HG02884 (cell line): ENCODE data around the gene TCERG1L.
"Not testable (repeated sequence)": the region's sequence is repeated elsewhere in the genome, so short reads cannot be mapped to it uniquely, and the experiment has no call there.

ENCODE experiments used
- ATAC-seq: cut with Tn5 transposase; IDR thresholded peaks from one replicate; pipeline ENCODE4 v1.9.1; 2021; ENCODE audit warnings: mild to moderate bottlenecking, moderate library complexity; ENCODE audit not compliant: unreplicated experiment

The TCERG1L gene

GRCh38 chr10:131250454-131251145 is 60.9 kb downstream of the TCERG1L start:
- ATAC-seq = no peak

GRCh38 chr10:131249955-131250344 is 61.6 kb downstream of the TCERG1L start:
- no peak for ATAC-seq

DNA sequence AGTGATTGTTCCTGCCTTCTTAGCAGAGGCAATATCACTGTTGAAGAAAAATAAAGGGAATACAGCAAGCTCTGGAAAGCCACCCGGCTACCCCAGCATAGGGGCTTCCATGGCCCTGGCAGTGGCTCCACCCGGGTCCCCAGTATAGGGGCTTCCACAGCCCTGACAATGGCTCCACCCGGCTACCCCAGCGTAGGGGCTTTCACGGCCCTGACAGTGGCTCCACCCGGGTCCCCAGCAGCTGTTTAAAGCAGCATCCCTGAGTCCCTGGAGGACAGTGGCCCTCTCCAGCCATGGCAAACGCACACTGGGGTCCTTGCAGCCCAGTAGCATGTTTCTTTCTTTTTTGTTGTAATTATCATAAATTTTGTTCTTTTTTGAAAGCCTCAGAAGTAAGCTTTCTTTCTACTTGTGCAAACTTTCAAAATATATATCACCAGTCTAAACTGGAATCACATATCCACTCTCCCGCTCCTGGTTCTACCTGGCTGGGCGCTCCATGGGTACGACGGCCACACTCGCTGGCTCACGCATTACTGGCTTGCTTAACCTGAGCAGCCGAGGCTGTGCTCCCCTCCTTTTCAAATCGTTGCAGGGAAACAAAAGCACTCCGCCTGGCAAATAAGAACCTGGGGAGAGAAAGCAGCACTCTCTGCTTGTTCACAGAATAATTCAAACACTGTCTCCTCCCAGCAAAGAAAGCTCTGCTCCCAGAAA is 62.1 kb downstream of the TCERG1L start:
- no peak for ATAC-seq

DNA sequence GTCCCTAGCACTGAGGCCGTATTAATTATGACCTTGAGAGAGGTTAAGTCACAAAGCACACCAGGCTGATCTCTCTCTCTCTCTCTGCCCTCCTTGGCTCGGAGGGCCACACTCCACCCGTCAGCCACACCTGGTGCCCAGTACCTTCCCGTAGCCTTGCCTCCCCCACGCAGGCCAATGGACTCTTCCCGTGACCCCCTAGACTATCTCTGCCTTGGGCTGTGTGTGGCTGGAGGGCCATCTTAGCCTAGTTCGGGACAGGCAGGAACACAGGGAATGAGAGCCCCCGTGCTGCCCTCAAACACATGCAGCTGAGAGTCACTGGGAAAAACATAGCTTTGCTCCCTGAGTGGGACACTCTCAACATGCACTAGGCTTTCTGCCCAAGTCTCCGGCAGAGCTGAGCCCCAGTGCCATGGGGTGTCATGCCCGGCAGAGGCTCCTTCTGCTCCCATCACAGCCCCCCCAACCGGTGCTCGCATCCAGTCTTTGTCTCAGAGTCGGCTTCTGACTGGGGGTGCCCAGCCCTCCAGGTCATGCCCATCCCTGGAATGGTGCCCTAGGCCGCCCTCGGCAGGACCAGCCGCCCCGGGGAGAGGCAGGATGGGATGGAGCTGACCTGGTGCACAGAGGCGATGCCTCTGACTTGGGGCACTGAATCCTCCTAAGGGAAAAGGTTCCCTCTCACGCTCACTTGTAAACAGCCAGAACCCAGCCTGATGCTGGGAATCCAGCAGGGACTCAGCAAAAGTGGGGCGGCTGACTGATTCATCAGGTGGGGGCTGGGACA is 63.0 kb downstream of the TCERG1L start:
- no peak for ATAC-seq

DNA sequence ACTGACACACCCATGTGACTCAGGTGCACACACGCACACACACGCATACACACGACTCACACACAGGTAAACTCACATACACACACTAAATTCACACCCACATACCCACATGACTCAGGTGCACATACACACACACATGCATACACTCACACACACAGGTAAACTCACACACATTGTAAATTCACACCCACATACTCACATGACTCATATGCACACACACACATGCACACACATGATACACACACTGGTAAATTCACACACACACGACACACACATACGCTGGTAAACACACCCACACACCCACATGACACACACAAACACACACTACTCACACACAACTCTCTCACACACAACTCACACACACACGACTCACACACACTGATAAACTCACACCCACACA is 63.6 kb downstream of the TCERG1L start:
- no peak for ATAC-seq

DNA sequence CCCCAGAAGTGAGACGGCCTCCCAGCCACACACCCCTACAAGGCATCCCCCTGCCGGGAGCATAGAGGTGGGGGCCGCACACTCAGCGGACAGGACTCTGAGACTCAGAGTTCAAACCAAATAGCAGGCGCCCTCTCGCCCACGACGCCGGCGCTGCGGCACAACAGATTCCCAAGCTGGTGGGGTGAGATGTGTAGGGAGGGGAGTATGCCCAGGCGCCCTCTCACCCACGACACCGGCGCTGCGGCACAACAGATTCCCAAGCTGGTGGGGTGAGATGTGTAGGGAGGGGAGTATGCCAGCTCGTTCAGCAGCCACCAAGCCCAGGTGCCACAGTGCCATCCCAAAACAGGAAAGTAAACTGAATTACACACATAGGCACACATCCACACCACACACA is 64.7 kb downstream of the TCERG1L start:
- ATAC-seq = no peak

DNA sequence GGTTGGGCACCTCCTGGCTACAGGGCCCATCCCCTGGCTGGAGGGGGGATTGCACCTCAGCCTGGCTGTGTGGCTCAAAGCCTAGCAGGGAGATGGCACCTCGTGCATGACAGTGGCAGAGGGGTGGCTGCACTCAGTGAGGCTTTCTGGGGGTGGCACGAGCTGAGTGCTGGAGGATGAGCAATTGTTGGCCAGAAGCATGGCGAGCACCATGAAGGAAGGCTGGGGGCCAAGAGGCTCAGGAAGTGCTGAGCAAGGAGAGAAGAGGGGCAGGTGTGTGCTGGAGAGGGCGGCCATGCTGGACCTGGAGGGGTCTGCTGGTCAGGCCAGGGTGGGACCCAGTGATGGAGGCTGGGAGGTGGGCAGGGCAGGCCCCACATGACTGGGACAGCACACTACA is 65.4 kb downstream of the TCERG1L start:
- no peak for ATAC-seq

GRCh38 chr10:131245475-131246059 is 66.0 kb downstream of the TCERG1L start:
- no peak for ATAC-seq

DNA sequence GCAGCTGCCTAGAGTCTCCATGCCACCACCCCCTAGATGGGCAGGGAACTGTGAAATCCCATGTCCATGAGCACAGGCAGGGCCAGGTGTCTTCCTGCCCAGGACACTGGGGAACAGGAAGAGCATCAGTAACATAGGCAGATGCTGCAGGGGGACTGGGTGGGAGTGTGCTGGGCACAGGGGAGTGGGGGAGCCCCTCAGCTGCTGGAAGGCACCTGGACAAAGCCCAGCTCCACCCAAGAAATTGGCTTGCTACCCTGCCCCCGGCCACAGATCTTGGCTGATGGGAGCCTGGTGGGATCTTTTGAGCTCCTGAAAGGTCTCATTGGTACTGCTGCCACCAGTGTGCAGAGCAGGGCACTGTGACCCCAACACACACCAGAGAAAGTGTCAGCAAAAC is 66.7 kb downstream of the TCERG1L start:
- no peak for ATAC-seq

DNA sequence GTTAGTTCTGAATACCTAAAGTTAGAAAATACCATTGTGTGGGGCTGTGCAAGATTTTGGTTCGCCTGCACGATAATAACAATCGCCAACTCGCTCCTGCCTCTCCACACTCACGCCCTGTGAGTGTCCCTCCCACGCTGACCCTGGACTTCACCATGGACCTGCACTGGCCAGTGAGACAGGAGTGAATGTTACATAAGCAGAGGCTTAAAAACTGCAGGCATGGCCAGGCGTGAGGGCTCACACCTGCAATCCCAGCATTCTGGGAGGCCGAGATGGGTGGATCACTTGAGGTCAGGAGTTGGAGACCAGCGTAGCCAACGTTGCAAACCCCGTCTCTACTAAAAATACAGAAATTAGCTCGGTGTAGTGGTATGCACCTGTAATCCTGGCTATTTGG is 68.4 kb downstream of the TCERG1L start:
- no peak for ATAC-seq

GRCh38 chr10:131242007-131242406 is 69.5 kb downstream of the TCERG1L start:
- no peak for ATAC-seq

DNA sequence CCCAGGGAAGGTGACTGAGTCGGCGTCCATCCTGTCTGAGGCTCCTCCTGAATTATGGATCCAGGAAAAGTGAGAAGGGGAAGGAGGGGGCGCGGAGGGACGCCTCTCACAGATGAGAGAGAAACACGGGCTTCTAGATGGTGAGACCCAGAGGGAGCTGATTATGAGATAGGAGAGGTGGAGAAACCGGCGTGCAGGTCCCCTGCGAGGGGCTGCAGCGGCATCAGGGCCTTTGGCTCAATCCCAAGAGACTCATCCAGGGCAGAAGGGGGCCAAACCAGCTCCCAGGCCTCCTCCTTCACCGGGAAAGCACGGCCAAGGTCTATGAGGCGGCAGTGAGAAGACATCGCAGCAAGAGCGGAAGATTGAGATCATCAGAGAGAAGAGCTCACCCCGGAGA is 70.8 kb downstream of the TCERG1L start:
- ATAC-seq = no peak

DNA sequence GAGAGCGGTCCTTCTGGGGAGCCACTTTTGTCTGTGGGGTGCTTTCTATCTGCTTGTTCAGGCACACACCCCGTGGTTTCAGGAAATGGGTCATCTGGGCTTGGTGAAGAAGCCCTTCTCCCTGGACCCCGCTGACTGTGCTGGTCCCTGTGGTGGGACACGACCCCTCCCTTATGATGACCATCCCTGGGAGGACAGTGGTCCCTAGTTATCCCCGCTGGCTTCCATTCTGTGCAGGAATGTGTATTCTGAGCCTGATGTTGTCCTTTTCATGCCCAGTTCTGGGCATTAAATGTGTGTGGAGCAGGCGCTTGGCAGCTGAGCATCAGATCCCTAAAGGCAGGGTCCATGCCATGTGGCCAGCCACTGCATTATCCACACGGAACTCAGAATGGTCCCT is 71.6 kb downstream of the TCERG1L start:
- no peak for ATAC-seq

GRCh38 chr10:131239450-131239849 is 72.1 kb downstream of the TCERG1L start:
- no peak for ATAC-seq

DNA sequence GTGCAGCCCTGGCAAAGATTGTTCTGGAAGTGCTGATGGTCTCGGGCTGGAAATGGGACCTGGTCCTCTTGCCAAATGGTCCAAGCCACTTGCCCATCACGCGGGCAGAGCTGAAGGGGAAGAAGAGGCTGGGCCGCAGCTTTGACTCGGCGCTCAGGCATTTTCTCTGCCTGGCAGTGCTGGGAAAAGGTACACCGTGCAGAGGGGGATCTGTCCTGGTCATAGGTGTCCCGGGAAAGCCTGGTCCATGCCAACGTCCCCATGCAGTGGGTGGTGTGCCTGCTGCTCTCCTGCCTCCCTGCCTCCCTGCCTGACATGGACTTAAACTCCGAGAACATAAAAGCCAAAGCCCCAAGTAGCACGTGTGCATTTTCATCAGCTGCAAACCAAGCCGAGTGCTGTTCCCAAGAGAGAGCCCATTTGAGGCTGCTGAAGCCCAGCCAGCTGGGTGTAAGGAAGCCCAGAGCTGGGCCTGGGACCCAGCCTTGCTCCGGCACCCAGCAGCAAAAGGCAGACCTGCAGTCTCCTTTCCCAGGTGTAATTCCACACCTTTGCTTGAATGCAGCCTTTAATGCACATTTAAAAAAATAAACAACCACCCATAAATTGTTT is 72.7 kb downstream of the TCERG1L start:
- ATAC-seq = no peak

DNA sequence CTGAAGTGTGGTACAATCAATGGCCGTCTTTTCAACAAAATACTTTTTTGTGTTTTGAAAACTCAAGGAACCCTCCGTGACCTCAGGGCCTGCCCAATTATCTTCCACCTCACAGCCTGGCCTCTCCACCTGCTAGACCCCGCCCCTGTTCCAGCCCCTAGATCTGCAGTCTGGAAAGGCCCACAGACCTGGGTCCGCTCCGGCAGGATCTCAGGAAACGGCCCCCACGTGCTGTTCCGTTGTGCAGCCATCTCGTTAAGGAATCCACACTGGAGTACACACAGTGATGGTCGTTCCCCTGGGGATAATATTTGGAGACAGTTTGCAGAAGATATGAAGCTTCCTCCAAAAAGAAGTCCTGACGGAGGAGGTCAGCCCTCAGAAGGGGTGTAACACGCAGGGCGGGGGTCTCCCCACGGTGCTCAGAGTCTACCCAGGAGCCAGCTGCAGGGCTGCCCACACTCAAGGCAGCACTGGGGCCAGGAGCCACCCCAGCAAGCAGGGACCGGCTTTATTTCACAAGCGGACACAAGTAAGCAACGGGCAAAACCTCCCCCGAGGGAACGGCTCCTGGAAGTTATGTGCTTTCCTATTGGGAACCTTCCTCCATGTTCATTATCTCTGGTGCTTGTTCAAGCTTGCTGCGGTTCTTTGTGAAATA is 73.4 kb downstream of the TCERG1L start:
- ATAC-seq = no peak

DNA sequence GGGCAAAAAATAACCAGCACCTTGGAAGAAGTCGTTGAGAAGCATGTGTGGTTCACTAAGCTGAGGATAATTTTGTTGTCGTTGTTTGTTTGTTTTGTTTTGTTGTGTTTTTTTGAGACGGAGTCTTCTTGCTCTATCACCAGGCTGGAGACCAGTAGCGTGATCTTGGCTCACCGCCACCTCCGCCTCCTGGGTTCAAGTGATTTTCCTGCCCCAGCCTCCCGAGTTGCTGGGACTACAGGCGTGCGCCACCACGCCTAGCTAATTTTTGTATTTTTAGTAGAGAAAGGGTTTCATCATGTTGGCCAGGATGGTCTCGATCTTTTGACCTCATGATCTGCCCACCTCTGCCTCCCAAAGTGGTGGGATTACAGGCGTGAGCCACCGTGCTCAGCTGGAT is 76.9 kb downstream of the TCERG1L start:
- ATAC-seq = not testable (repeated sequence)

DNA sequence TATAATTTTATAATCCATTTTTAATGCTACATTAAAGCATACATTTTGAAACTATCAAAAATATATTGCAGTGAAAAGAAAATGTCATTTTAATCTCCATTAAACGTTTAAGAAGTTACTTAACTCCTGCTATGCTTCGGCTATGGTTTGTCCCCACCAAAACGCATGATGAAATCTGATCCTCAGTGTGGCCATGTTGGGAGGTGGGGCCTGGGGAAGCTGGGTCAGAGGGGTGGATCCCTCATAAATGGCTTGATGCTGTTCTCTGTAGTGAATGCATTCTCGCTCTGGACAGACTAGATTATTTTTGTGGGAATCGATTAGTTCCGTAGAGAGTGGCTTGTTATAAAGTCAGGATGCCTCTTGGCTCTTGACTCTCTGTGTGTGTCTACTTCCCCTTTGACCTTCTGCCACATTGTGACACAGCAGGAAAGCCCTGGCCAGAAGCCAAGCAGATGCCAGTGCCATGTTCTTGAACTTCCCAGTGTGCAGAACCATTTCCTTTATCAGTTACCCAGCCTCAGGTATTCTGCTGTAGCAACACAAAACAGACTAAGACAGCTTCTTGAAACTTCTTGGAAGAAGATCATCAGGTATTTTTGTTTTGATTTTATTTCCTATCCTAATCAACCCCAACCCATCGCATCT is 77.8 kb downstream of the TCERG1L start:
- ATAC-seq = no peak

GRCh38 chr10:131231965-131232541 is 79.5 kb downstream of the TCERG1L start:
- no peak for ATAC-seq
